ENCODE measurements around the gene SCO2. TPM values are rescaled to one million over a fixed set of nuclear protein-coding genes. Genes with fewer than 3 reads are reported as not detected.
A peak's percentile ranks its signal among the peaks of the same experiment; 100 is the strongest.

The SCO2 gene
- total and polyA plus RNA-seq, 2 of the 13 experiments (the other 11 are each of a cell fraction or from before 2014, with no cell fraction given): 0.32 to 3.7 TPM

DNA sequence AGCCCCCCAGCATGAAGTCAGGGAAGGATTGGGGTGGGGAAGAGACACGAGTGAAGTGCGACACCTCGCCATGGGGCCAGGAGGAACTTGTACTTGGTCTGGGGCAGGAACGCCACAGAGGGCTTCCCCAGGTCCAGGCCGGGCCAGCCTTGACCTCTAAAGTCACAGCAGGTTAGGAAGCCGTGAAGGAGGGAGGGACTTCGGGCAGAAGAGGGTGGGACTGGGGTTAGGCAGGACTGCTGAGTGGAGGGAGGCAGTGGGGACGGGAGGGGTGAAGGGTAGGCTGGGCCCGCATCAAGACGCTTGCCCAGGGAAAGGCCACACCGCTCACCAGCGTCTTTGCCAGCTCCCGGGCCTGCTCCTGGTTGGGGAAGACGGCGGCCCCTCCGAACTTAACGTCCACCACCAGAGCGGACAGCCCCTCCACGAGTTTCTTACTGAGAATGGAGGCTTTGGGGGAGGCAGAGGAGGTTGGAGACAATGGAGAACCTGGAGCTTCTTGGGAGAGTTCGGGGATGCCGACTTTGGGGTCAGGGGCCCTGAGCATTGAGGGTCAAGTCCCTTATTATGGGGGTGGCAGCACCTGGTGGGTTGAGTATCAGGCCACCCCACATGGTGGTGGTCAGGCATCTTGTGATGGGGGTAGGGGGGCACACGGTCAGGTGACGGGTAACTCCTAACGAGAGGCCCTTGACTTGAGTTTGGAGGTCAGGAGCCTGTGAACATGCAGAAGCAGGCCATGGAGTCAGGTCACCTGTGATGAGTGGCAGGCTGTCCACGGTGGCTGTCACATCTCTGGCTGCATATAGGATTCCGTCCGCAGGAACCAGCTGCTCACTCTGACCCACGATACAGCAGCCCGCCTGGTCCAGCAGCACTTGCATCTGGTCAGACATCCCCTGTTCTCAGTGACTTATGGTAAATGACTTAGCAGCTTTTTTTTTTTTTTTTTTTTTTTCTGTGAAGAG is 1.7 kb upstream of the SCO2 start (continued):
- TF ChIP-seq, protein P1, sequence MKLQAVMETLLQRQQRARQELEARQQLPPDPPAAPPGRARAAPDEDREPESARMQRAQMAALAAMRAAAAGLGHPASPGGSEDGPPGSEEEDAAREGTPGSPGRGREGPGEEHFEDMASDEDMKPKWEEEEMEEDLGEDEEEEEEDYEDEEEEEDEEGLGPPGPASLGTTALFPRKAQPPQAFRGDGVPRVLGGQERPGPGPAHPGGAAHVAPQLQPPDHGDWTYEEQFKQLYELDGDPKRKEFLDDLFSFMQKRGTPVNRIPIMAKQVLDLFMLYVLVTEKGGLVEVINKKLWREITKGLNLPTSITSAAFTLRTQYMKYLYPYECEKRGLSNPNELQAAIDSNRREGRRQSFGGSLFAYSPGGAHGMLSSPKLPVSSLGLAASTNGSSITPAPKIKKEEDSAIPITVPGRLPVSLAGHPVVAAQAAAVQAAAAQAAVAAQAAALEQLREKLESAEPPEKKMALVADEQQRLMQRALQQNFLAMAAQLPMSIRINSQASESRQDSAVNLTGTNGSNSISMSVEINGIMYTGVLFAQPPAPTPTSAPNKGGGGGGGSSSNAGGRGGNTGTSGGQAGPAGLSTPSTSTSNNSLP (IDR thresholded peaks at IDR 0.05; ENCODE audit: low read depth, low read length): no peak
- TF ChIP-seq NAIF1 (CRISPR knock-in tag; IDR thresholded peaks at IDR 0.05; ENCODE audit: borderline replicate concordance): no peak
- no peak for TF ChIP-seq ZFP82 (CRISPR knock-in tag; IDR thresholded peaks at IDR 0.05; ENCODE audit: borderline replicate concordance)
- no peak for TF ChIP-seq SP1 (IDR thresholded peaks at IDR 0.05)
- peak; percentile 58; the same call in 1 of the 2 replicates for TF ChIP-seq SP1 (CRISPR knock-in tag; IDR thresholded peaks at IDR 0.05)
- TF ChIP-seq ZNF292 (CRISPR knock-in tag; IDR thresholded peaks at IDR 0.05; ENCODE audit: borderline replicate concordance, low read depth): no peak
- TF ChIP-seq TEAD3 (CRISPR knock-in tag; optimal IDR thresholded peaks at IDR 0.05; ENCODE audit: borderline replicate concordance): peak; percentile 59
- no peak for TF ChIP-seq FOXO1 (CRISPR knock-in tag; IDR thresholded peaks at IDR 0.05)
- TF ChIP-seq ZNF224 (CRISPR knock-in tag; IDR thresholded peaks at IDR 0.05): 0 out of 2 replicates have a peak, but pooled peaks have one; percentile 1
- TF ChIP-seq, protein P2, sequence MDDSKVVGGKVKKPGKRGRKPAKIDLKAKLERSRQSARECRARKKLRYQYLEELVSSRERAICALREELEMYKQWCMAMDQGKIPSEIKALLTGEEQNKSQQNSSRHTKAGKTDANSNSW (CRISPR knock-in tag; IDR thresholded peaks at IDR 0.05; ENCODE audit: borderline replicate concordance): no peak
- TF ChIP-seq ZNF414 (CRISPR knock-in tag; IDR thresholded peaks at IDR 0.05): no peak
- no peak for TF ChIP-seq CSRNP1 (CRISPR knock-in tag; IDR thresholded peaks at IDR 0.05)
- no peak for TF ChIP-seq IRF9 (CRISPR knock-in tag; IDR thresholded peaks at IDR 0.05; ENCODE audit: borderline replicate concordance)
- peak; percentile 33; the same call in 1 of the 2 replicates for TF ChIP-seq ZNF333 (CRISPR knock-in tag; IDR thresholded peaks at IDR 0.05; ENCODE audit: borderline replicate concordance)
- no peak for TF ChIP-seq ZNF737 (CRISPR knock-in tag; IDR thresholded peaks at IDR 0.05; ENCODE audit: borderline replicate concordance)
- no peak for TF ChIP-seq ZIK1 (CRISPR knock-in tag; IDR thresholded peaks at IDR 0.05; ENCODE audit: borderline replicate concordance, low read depth)
- TF ChIP-seq POLR2G (IDR thresholded peaks at IDR 0.05; ENCODE audit: low read depth, low read length): peak; percentile 79
- TF ChIP-seq AKAP8 (CRISPR knock-in tag; IDR thresholded peaks at IDR 0.05): peak; percentile 97
- TF ChIP-seq TSC22D2 (CRISPR knock-in tag; IDR thresholded peaks at IDR 0.05; ENCODE audit: borderline replicate concordance): no peak
- TF ChIP-seq, protein P3, sequence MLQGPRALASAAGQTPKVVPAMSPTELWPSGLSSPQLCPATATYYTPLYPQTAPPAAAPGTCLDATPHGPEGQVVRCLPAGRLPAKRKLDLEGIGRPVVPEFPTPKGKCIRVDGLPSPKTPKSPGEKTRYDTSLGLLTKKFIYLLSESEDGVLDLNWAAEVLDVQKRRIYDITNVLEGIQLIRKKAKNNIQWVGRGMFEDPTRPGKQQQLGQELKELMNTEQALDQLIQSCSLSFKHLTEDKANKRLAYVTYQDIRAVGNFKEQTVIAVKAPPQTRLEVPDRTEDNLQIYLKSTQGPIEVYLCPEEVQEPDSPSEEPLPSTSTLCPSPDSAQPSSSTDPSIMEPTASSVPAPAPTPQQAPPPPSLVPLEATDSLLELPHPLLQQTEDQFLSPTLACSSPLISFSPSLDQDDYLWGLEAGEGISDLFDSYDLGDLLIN (CRISPR knock-in tag; IDR thresholded peaks at IDR 0.05; ENCODE audit: borderline replicate concordance): no peak
- no peak for TF ChIP-seq TCF7 (IDR thresholded peaks at IDR 0.05; ENCODE audit: low read depth)
- TF ChIP-seq HNRNPL (IDR thresholded peaks at IDR 0.05; ENCODE audit: low read depth, low read length): no peak

Data from HepG2 (cell line).